Keratinocyte (primary cell): ENCODE data around the gene CSRP1. TPM values are rescaled to one million over a fixed set of nuclear protein-coding genes. Genes with fewer than 3 reads are reported as not detected.
A peak's percentile ranks its signal among the peaks of the same experiment; 100 is the strongest.

Source experiments
- DNase-seq: peaks from one replicate; pipeline ENCODE4 v3.0.0-alpha.2; 2011; ENCODE audit warnings: low read depth, missing footprints, low spot score
- FAIRE-seq: peaks from 2 replicates; lab custom pipeline; 2011; peaks lifted over from hg19 to GRCh38; lab: Jason Lieb, UNC
- H2AFZ ChIP-seq: 2 replicates; pipeline ENCODE4 v1.6.0; 2012; ENCODE audit warnings: low read length, control low read depth, inconsistent platforms; ENCODE audit not compliant: control insufficient read depth
- H3K27ac ChIP-seq: 2 replicates; pipeline ENCODE4 v1.5.1; 2011; ENCODE audit warnings: low read length; ENCODE audit not compliant: control insufficient read depth, insufficient read depth
- H3K27me3 ChIP-seq: 3 replicates; pipeline ENCODE4 v1.6.0; 2011; ENCODE audit warnings: low read length; ENCODE audit not compliant: control insufficient read depth, insufficient read depth; ENCODE audit errors: extremely low read depth
- H3K36me3 ChIP-seq, 2 experiments: 2 replicates in 1 of 2; 3 replicates in 1 of 2; pipeline ENCODE4 v1.5.1; 2011; ENCODE audit warnings: low read length in 2 of 2, mild to moderate bottlenecking in 1 of 2; ENCODE audit not compliant: control insufficient read depth in 2 of 2, insufficient read depth in 2 of 2; ENCODE audit errors: extremely low read depth in 1 of 2
- H3K4me1 ChIP-seq: 3 replicates; pipeline ENCODE4 v1.5.1; 2011; ENCODE audit warnings: low read length; ENCODE audit not compliant: control insufficient read depth, insufficient read depth; ENCODE audit errors: extremely low read depth
- H3K4me2 ChIP-seq: 3 replicates; pipeline ENCODE4 v1.6.0; 2011; ENCODE audit warnings: low read depth, low read length; ENCODE audit not compliant: control insufficient read depth, insufficient read depth; ENCODE audit errors: extremely low read depth
- H3K4me3 ChIP-seq, 3 experiments: fragments of 200-600 bp in 1 of 3; sonication (generic) in 1 of 3; 2 replicates in 2 of 3; 3 replicates in 1 of 3; pipeline ENCODE4 v1.5.1; 2011 to 2016; ENCODE audit warnings: low read length in 3 of 3, mild to moderate bottlenecking in 3 of 3, control low read depth in 2 of 3, inconsistent platforms in 1 of 3, low read depth in 1 of 3, mixed read lengths in 1 of 3, mixed run types in 1 of 3, moderate library complexity in 1 of 3; ENCODE audit not compliant: control insufficient read depth in 2 of 3, insufficient read depth in 2 of 3; ENCODE audit errors: extremely low read depth in 1 of 3
- H3K79me2 ChIP-seq: 2 replicates; pipeline ENCODE4 v1.6.0; 2012; ENCODE audit warnings: low read length; ENCODE audit not compliant: control insufficient read depth, insufficient read depth
- H3K9ac ChIP-seq: 3 replicates; pipeline ENCODE4 v1.6.0; 2011; ENCODE audit warnings: low read length; ENCODE audit not compliant: control insufficient read depth, insufficient read depth; ENCODE audit errors: extremely low read depth
- H3K9me1 ChIP-seq: 3 replicates; pipeline ENCODE4 v1.6.0; 2011; ENCODE audit warnings: low read length; ENCODE audit not compliant: control insufficient read depth, insufficient read depth; ENCODE audit errors: extremely low read depth
- H3K9me3 ChIP-seq: 2 replicates; pipeline ENCODE4 v1.5.1; 2012; ENCODE audit warnings: low read depth, low read length; ENCODE audit not compliant: control insufficient read depth
- H4K20me1 ChIP-seq: 3 replicates; pipeline ENCODE4 v1.6.0; 2011; ENCODE audit warnings: low read length; ENCODE audit not compliant: control insufficient read depth, insufficient read depth; ENCODE audit errors: extremely low read depth
- CTCF ChIP-seq, 3 experiments: IDR thresholded peaks in 1 of 3; conservative IDR thresholded peaks in 1 of 3; optimal IDR thresholded peaks in 1 of 3; 2 replicates in 2 of 3; 3 replicates in 1 of 3; pipeline versions ENCODE3 to v1.5.1; 2011; ENCODE audit warnings: low read length in 3 of 3, mild to moderate bottlenecking in 3 of 3, moderate library complexity in 2 of 3, control low read depth in 1 of 3, inconsistent platforms in 1 of 3; ENCODE audit not compliant: insufficient read depth in 2 of 3; ENCODE audit errors: extremely low read depth in 1 of 3
- EZH2 ChIP-seq: IDR thresholded peaks from one replicate; pipeline ENCODE4 v1.6.1; 2012; ENCODE audit warnings: inconsistent platforms, mild to moderate bottlenecking, low read length, moderate library complexity
- dilution Hi-C: fragments of 300-500 bp; cut with MboI; formaldehyde crosslinking; loops from one replicate; pipeline ENCODE4 v1.7.0; 2020; ENCODE audit warnings: low sequenced_read_pairs; ENCODE audit not compliant: extremely low pct_ligation_motif_present
- polyA plus RNA-seq, 5 experiments: library from polyadenylated mRNA; depleted of rRNA in 3 of 5; stranded (reverse) in 3 of 5; stranded (forward) in 1 of 5; unstranded in 1 of 5; fragments of >200 nt; gene quantifications; 1 replicate in 1 of 5; 2 replicates in 3 of 5; 3 replicates in 1 of 5; pipeline versions ENCODE4 v1.2.1 to v1.2.3, GENCODE V29; 2011 to 2012; ENCODE audit warnings: missing spikeins in 2 of 5, low read depth in 1 of 5, low replicate concordance in 1 of 5

Gene CSRP1
- polyA plus RNA-seq, 1 donor (not counting 4 experiments of a cell fraction or from before 2014, with no cell fraction given) = 168 TPM

- Histone ChIP-seq H3K27ac (no peak overlapping the region), H3K27me3 (no peaks in the 10 kb centered on the region), H3K36me3 (peaks cover 0 to 2% of the 10 kb centered on the region in 2 experiments), H3K4me3 (no peak overlapping the region), H4K20me1 (no peaks in the 10 kb centered on the region), H3K9me1 (no peaks in the 10 kb centered on the region), H3K4me2 (peak overlapping the region; percentile 17), H3K79me2 (peaks cover 21% of the 10 kb centered on the region), H3K9ac (no peak overlapping the region), H3K9me3 (no peaks in the 10 kb centered on the region), H2AFZ (no peak overlapping the region), H3K4me1 (peaks cover 41% of the 10 kb centered on the region)
- DNase-seq = no peak
- peak; percentile 89 for FAIRE-seq
- TF ChIP-seq EZH2 = no peak
- no peak for TF ChIP-seq CTCF (optimal IDR thresholded peaks at IDR 0.05 in 1 of 3, IDR thresholded peaks at IDR 0.05 in 1 of 3, conservative IDR thresholded peaks at IDR 0.05 in 1 of 3; ENCODE audit: extremely low read depth in 1 of 3, insufficient read depth in 2 of 3, low read length in 3 of 3)
- dilution Hi-C loops = no loop called here
Observed at GRCh38 chr1:201471772-201472171, 35.2 kb downstream of the CSRP1 start.

- no peak for TF ChIP-seq EZH2
- no peak for TF ChIP-seq CTCF (optimal IDR thresholded peaks at IDR 0.05 in 1 of 3, IDR thresholded peaks at IDR 0.05 in 1 of 3, conservative IDR thresholded peaks at IDR 0.05 in 1 of 3; ENCODE audit: extremely low read depth in 1 of 3, insufficient read depth in 2 of 3, low read length in 3 of 3)
- no peaks in the 10 kb centered on the region for H3K9me3 ChIP-seq
- H3K27me3 ChIP-seq = no peaks in the 10 kb centered on the region
- no peak overlapping the region for H3K4me3 ChIP-seq
- no peak overlapping the region for H3K9ac ChIP-seq
- no peaks in the 10 kb centered on the region for H4K20me1 ChIP-seq
- DNase-seq (no peak), FAIRE-seq (no peak)
- dilution Hi-C loops = no loop called here
- H3K4me1 ChIP-seq = peaks cover 37% of the 10 kb centered on the region
- no peak overlapping the region for H3K27ac ChIP-seq
- H3K9me1 ChIP-seq = no peaks in the 10 kb centered on the region
- peaks cover 3 to 12% of the 10 kb centered on the region in 2 experiments for H3K36me3 ChIP-seq
- H3K79me2 ChIP-seq = peaks cover 33% of the 10 kb centered on the region
- H2AFZ ChIP-seq = no peak overlapping the region
- H3K4me2 ChIP-seq = no peak overlapping the region
Observed at GRCh38 chr1:201470581-201470980, 36.3 kb downstream of the CSRP1 start.
